H7 (cell line): Measurements from ENCODE around the gene CACNB2. TPM values are rescaled to one million over a fixed set of nuclear protein-coding genes. Genes with fewer than 3 reads are reported as not detected.
"Not testable (repeated sequence)": the region's sequence is repeated elsewhere in the genome, so short reads cannot be mapped to it uniquely, and the experiment has no call there.

Source experiments
- DNase-seq: peaks from one replicate; pipeline ENCODE4 v3.0.0; 2012
- H3K27me3 ChIP-seq: 2 replicates; pipeline ENCODE4 v1.6.0; 2011; ENCODE audit warnings: mild to moderate bottlenecking, low read length; ENCODE audit not compliant: control insufficient read depth, insufficient read depth
- H3K36me3 ChIP-seq: replicated peaks from 2 replicates; pipeline ENCODE4 v1.5.1; 2011; ENCODE audit warnings: low read length; ENCODE audit not compliant: control insufficient read depth, insufficient read depth
- H3K4me3 ChIP-seq: 2 replicates; pipeline ENCODE4 v1.5.1; 2011; ENCODE audit warnings: low read depth, mild to moderate bottlenecking, control low read depth, low read length, moderate library complexity; ENCODE audit not compliant: insufficient read depth
- total RNA-seq: library from RNA; depleted of rRNA; stranded (reverse); fragments of >200 nt; shearing (Covaris generic); gene quantifications from 2 replicates; pipeline ENCODE4 v1.2.3, GENCODE V29; 2014

Gene CACNB2
- total RNA-seq, 1 experiment from 2014 or later, result 1.0 TPM

DNA sequence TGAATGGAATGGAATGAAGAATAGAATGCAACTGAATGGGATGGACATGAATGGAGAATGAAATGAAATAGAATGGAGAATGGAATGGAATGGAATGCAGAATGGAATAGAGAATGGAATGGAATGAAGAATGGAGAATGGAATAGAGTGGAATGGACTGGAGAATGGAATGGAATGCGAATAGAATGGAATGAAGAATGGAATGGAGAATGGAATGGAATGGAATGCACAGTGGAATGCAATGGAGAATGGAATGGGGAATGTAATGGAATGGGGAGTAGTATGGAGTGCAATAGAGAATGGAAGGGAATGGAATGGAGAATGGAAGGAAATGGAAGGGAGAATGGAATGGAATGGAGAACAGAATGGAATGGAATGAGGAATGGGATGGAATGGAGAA, 417.7 kb downstream of the CACNB2 start:
- no peak overlapping the region for H3K4me3 ChIP-seq
- DNase-seq, result no peak
- no peaks in the 10 kb centered on the region for H3K27me3 ChIP-seq
- H3K36me3 ChIP-seq, result peaks cover 1% of the 10 kb centered on the region

GRCh38 chr10:18561861-18562551, 421.8 kb downstream of the CACNB2 start:
- Histone ChIP-seq H3K4me3 (no peak overlapping the region), H3K36me3 (no peaks in the 10 kb centered on the region; the same call in none of the 2 replicates), H3K27me3 (no peaks in the 10 kb centered on the region)
- no peak for DNase-seq

DNA sequence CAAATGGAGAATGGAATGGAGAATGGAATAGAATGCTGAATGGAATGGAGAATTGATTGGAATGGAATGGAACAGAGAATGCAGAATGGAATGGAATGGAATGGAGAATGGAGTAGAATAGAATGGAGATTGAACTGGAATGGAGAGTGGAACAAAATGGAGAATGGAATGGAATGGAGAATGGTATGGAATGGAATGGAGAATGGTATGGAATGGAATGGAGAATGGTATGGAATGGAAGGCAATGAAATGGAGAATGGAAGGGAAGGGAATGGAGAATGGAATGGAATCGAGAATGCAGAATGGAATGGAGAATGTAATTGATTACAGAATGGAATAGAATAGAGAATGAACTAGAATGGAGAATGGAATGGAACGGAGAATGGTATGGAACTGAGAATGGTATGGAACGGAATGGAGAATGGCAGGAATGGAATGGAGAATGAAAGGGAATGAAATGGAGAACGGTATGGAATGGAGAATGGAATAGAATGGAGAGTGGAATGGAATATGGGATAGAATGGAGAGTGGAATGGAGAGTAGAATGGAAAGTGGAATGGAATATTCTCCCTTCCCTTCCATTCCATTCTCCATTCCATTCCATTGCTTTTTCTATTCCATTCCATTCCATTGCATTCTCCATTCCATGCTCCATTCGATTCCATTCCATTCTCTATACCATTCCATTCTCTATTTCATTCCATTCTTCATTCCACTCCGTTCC, 422.9 kb downstream of the CACNB2 start:
- H3K4me3 ChIP-seq, result no peak overlapping the region
- no peaks in the 10 kb centered on the region; the same call in 1 of the 2 replicates for H3K36me3 ChIP-seq
- H3K27me3 ChIP-seq, result no peaks in the 10 kb centered on the region
- no peak for DNase-seq

DNA sequence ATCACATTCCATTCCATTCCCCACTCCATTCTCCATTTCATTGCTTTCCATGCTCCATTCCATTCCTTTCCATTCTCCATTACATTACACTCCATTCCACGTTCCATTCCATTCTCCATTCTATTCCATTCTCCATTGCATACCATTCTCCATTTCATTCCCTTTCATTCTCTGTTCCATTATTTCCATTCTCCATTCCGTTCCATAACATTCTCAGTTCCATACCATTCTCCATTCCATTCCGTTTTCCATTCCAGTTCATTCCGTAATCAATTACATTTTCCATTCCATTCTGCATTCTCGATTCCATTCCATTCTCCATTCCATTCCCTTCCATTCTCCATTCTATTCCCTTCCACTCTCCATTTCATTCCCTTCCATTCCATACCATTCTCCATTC, 424.8 kb downstream of the CACNB2 start:
- Histone ChIP-seq H3K27me3 (no peaks in the 10 kb centered on the region), H3K4me3 (no peak overlapping the region), H3K36me3 (no peaks in the 10 kb centered on the region)
- no peak for DNase-seq

- Histone ChIP-seq H3K4me3 (no peak overlapping the region), H3K36me3 (no peaks in the 10 kb centered on the region), H3K27me3 (no peaks in the 10 kb centered on the region)
- DNase-seq, result no peak
Observed at GRCh38 chr10:18566177-18566576, 426.0 kb downstream of the CACNB2 start.

- no peak overlapping the region for H3K4me3 ChIP-seq
- DNase-seq, result no peak
- H3K27me3 ChIP-seq, result no peaks in the 10 kb centered on the region
- no peaks in the 10 kb centered on the region for H3K36me3 ChIP-seq
Observed at GRCh38 chr10:18567343-18567856, 427.2 kb downstream of the CACNB2 start.

GRCh38 chr10:18570386-18570785, 430.2 kb downstream of the CACNB2 start:
- DNase-seq, H3K27me3 ChIP-seq, H3K4me3 ChIP-seq, H3K36me3 ChIP-seq: not testable (repeated sequence)

GRCh38 chr10:18571076-18571475, 430.9 kb downstream of the CACNB2 start:
- no peak for DNase-seq
- H3K4me3 ChIP-seq, result no peak overlapping the region
- H3K27me3 ChIP-seq, result no peaks in the 10 kb centered on the region

GRCh38 chr10:18571780-18572179, 431.6 kb downstream of the CACNB2 start:
- Histone ChIP-seq H3K36me3 (no peaks in the 10 kb centered on the region; the same call in 1 of the 2 replicates), H3K27me3 (no peaks in the 10 kb centered on the region), H3K4me3 (no peak overlapping the region)
- DNase-seq, result no peak

More at GRCh38 chr10:18571076-18571475, 430.9 kb downstream of the CACNB2 start:
- H3K36me3 ChIP-seq, result no peaks in the 10 kb centered on the region

GRCh38 chr10:18572959-18573561, 432.8 kb downstream of the CACNB2 start:
- Histone ChIP-seq H3K36me3 (no peaks in the 10 kb centered on the region; the same call in 1 of the 2 replicates), H3K27me3 (no peaks in the 10 kb centered on the region), H3K4me3 (no peak overlapping the region)
- DNase-seq, result no peak

- no peak for DNase-seq
- Histone ChIP-seq H3K36me3 (no peaks in the 10 kb centered on the region; the same call in 1 of the 2 replicates), H3K27me3 (no peaks in the 10 kb centered on the region), H3K4me3 (no peak overlapping the region)
Observed at GRCh38 chr10:18576586-18576985, 436.4 kb downstream of the CACNB2 start.

DNA sequence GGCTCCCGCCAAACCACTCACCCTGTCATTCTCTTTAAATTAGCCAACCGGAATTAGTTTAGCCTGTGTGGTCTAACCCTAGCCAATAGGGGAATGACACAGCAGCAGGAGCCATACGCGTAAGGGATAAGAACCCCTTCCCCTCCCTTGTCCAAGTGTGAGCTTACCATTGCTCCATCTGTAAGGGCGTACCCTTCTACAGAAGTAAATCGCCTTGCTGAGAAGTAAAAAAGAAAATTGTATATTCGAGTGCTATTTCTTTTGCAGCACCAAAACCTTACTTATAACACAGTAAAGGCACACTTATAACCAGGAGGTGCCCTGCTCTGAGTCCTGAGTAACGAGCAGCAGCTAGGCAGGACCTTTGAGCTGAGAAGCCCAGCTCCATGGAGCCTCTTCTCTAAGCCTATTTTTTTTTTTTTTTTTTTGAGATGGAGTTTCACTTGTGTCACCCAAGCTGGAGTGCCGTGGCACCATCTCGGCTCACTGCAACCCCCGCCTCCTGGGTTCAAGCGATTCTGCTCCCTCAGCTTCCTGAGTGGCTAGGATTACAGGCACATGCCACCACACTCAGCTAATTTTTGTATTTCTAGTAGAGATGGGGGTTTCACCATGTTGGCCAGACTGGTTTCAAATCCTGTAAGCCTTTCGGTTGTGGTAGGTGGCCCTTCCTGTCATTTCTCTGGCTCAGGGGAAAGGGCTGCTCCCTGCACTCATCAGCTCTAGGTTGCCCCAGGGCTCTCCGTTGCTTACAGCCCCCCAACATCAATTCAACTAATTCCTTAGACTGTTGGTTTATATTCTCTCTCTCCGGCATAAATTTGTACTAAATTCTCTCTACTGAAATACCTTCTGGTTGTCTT, 437.8 kb downstream of the CACNB2 start:
- no peaks in the 10 kb centered on the region; the same call in 1 of the 2 replicates for H3K36me3 ChIP-seq
- DNase-seq, result no peak
- no peak overlapping the region for H3K4me3 ChIP-seq
- H3K27me3 ChIP-seq, result no peaks in the 10 kb centered on the region

DNA sequence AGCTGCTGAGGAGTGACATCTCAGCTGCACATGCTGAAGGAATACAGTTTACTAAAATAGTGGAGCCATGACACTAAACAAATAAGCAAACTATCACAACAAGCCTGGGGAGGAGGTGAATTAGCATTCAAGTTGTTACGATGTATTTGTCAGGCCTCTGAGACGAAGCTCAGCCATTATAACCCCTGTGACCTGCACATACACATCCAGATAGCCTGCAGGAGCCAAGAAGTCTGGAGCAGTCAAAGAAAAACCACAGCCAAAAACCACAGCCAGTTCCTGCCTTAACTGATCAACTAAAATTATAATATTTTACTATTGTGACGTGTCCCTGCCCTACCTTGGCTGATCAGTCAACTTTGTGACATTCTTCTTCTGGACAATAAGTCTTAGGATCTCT, 442.6 kb downstream of the CACNB2 start:
- no peaks in the 10 kb centered on the region for H3K36me3 ChIP-seq
- H3K27me3 ChIP-seq, result no peaks in the 10 kb centered on the region
- no peak overlapping the region for H3K4me3 ChIP-seq
- no peak for DNase-seq
